GM19395 (cell line): Measurements from ENCODE around the gene CTDP1.
A peak's percentile ranks its signal among the peaks of the same experiment; 100 is the strongest.

Experiments used
- ATAC-seq: cut with Tn5 transposase; IDR thresholded peaks from one replicate; pipeline ENCODE4 v1.9.1; 2021; ENCODE audit warnings: mild to moderate bottlenecking, moderate library complexity; ENCODE audit not compliant: unreplicated experiment

Gene CTDP1, protein sequence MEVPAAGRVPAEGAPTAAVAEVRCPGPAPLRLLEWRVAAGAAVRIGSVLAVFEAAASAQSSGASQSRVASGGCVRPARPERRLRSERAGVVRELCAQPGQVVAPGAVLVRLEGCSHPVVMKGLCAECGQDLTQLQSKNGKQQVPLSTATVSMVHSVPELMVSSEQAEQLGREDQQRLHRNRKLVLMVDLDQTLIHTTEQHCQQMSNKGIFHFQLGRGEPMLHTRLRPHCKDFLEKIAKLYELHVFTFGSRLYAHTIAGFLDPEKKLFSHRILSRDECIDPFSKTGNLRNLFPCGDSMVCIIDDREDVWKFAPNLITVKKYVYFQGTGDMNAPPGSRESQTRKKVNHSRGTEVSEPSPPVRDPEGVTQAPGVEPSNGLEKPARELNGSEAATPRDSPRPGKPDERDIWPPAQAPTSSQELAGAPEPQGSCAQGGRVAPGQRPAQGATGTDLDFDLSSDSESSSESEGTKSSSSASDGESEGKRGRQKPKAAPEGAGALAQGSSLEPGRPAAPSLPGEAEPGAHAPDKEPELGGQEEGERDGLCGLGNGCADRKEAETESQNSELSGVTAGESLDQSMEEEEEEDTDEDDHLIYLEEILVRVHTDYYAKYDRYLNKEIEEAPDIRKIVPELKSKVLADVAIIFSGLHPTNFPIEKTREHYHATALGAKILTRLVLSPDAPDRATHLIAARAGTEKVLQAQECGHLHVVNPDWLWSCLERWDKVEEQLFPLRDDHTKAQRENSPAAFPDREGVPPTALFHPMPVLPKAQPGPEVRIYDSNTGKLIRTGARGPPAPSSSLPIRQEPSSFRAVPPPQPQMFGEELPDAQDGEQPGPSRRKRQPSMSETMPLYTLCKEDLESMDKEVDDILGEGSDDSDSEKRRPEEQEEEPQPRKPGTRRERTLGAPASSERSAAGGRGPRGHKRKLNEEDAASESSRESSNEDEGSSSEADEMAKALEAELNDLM

DNA sequence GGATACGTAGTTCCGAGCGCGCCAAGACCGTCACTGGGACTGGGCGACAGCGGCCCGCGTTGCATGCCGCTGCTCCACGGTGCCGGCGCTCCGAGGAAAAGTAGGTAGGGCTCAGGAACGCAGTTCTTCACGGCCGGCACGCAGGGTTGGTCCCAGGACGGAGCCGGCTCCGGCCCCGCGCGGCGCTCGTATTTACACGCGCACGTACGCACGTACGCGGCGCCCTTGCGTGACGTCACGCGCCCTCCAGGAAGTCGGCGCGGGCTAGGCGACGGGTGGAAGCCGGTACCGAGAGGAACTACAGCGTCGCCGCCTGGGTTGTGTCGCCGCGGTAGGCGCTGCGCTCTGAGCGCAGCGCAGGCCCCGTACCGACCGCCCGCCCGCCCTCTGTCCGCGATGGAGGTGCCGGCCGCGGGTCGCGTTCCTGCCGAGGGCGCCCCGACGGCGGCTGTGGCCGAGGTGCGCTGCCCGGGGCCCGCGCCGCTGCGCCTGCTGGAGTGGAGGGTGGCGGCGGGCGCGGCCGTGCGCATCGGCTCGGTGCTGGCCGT, at the start of gene CTDP1:
TSS of gene CTDP1 (plus strand) at position 252 of the 548 bp plus-strand sequence. CDS start at position 397, 145 bp downstream.
- ATAC-seq: peak; percentile 72

DNA sequence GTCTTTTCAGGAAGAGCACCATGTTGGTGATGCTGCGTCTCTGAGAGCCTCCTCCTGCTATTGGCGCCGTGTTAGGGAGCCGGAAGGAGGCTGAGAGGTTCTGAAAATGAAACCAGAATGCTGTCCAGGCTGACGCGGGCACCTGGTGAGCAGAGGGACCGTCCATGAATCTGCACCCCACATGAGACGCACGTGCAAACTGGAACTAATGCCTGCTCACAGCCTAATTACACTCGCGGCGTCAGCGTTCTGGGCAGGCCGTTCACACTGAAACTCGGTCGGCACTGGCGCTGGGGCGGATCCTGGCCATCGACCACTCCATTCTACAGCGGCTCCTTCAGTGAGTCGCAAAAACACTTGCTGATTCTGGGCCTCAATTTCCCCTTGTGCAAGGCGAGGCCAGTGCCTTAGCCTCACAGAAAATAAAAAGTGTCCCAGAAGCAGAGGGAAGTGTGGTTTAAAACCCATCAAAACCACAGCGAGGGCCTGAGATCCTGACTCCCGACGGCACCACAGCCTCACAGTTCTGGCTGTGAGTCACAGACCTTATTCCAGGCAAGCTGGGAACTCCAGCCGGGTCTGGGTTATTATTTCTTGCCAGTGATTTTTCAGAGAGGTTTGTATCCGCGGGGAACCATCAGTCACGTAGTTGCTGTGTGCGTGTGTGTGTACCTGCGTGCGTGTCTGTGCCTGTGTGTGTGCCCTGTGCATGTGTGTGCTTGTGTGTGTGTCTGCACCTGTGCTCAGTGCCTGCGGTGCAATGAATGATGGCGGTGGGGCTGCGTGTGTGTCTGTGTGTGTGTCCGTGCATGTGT, 49.1 kb upstream of the CTDP1 start:
- no peak for ATAC-seq

DNA sequence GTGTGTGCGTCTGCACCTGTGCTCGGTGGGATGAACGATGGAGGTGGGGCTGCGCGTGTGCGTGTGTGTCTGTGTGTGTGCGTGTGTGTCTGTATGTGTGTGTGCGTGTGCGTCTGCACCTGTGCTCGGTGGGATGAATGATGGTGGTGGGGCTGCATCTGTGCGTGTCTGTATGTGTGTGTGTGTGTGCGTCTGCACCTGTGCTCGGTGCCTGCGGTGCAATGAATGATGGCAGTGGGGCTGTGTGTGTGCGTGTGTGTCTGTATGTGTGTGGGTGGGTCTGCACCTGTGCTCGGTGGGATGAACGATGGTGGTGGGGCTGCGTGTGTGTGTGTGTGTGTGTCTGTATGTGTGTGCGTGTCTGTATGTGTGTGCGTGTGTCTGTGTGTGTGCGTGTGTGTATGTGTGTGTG, 48.5 kb upstream of the CTDP1 start:
- ATAC-seq: no peak

DNA sequence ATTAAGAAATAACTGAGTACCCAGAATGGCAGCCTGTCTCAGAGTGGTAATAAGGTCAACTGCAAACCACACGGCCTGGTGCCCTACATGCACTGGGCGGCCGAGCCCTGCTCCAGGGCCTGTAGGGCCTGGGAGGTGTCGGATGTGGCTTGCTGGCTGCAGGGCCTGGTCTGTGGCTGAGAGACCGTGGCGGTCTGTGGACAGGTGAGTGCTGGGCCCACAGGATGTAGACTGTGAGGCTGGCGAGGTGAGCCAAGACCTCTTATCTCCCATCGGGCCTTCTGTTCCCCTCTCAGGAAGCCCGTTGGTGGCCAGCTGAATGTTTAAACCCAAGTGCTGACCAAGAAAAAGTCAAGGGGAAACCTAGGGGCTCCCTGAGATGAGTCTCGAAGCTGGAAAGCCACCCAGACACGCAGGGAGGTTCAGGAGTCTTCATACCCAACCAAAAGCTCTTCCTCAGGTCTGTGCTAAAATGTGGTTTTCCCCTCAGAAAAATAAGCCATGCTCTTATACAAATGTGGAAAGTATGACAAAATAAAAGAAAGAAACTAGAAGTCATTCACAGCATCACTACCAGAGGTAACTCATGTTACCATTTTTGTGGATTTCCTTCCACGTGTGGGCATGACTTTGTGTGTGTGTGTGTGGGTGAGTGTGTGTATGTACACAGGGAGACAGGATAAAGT, 47.7 kb upstream of the CTDP1 start:
- ATAC-seq: no peak

DNA sequence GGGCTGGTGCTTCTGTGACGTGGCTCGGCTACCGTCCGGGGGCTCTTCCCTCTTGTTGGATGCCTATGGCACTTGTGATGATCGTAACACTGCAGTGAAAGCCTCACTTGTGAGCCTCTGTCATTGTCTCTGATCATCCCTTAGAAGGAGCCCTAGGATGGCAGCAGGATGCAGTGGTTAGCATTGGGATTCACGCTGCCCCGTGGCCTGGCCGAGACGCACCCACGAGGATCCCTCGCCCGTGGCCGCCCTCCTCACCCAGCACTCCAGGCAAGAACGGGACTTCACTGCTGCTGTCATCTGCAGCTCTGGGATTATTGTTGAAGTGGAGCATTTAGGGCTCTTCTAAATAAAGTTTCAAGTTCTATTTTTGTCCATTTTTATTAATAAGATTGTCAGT, 46.8 kb upstream of the CTDP1 start:
- no peak for ATAC-seq

DNA sequence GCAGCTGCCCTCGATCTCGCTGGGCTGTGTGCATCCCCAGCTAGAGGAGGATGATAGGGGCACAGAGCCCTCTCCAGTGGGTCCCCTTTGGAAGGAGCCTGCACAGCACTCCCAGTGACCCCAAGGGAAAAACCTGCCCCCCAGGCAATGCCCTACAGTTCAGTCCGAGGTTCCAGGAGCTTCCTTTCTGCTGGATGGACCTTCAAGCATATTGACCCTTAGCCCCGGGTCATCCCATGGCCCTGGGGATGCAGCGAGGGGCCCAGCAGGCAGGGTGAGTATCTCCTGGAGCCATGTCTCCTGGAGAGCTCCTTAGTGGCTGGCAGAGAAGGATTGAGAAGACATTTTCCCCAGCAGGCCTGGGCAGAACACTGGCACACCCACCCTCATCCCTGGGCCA, 45.4 kb upstream of the CTDP1 start:
- no peak for ATAC-seq

DNA sequence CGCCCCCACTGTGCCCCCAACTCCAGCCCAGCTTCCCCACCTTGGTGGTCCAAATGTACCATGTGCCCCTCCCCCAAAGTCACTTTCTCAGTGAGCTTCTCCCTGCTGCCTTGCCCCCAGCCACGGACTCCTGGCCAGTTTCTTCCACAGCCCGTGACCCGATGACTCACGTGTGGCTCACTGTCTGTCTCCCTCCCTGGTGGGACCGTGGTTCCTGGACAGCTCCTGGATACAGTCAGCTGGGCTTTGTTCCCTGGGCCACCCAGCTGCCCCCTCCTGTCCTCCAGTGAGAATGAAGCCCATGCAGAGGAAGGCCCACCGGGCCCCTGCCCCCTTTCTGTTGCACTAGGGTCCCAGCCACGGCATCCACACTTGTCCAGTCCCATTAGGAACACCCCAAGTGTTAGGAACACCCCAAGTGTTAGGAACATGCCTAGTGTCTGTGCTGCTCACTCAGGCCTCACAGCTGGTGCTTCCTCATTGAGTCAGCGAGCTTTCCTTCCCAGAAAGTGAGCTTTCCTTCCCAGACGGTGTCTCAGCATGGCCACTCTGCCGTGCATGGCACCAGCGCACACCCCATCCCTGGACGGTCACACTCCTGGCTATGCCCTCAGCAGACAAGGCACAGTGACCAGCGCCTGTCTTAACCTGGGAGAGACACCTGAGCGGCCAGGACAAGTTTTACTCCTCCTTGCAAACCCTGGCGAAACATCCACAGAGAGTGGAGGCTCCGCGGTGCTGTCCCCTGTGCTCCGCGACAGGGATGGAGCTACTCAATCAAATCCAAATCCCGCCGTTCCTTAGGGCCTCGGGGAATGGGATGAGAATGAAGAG, 44.8 kb upstream of the CTDP1 start:
- ATAC-seq: no peak

DNA sequence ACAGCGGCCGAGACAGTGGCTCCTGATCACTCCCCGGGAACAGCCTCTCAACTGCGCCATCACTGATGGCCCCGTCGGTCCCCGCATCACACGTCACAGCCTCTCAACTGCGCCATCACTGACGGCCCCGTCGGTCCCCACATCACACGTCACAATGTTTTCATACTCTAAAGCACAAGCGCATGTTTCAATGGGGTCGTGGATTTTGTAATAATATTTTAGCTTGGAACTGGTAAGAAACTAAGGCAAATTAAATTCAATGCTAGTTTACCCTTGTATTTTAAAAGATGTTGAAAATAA, 44.2 kb upstream of the CTDP1 start:
- ATAC-seq: no peak

DNA sequence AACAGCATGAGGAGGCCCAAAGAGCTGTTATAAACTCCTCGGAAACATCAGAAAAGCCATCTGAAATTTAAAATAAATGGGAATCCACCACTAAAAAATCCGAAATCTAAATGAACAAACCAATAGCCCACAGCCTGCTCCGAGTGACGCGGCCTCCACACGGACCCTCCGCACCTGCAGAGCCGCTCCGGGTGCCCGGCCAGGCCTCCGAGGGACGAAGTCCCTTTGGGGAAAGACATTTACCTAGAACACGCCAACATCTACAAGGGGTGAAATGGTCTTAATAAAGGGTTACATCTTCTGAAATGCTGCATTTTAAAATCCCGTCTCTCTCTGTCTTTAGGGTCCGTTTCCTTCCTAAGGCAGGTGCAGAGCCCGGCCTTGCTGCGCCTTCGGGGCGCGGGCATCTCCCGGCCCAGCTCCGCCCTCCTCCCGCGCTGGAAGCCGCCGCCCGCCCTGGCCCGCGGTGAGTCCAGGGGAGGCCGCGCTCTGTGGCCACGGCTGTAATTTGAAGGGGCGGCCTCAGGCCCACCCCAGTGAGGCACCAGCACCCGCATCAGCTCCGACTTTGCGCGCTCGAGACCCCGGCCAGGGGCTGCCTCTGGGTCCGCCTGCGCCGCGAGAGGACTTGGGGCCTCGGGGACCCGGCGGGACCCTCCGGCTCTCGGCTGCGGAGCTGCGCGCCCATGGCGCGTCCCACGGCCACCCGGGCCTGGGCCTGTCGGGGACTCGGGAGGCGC, 42.3 kb upstream of the CTDP1 start:
- no peak for ATAC-seq

DNA sequence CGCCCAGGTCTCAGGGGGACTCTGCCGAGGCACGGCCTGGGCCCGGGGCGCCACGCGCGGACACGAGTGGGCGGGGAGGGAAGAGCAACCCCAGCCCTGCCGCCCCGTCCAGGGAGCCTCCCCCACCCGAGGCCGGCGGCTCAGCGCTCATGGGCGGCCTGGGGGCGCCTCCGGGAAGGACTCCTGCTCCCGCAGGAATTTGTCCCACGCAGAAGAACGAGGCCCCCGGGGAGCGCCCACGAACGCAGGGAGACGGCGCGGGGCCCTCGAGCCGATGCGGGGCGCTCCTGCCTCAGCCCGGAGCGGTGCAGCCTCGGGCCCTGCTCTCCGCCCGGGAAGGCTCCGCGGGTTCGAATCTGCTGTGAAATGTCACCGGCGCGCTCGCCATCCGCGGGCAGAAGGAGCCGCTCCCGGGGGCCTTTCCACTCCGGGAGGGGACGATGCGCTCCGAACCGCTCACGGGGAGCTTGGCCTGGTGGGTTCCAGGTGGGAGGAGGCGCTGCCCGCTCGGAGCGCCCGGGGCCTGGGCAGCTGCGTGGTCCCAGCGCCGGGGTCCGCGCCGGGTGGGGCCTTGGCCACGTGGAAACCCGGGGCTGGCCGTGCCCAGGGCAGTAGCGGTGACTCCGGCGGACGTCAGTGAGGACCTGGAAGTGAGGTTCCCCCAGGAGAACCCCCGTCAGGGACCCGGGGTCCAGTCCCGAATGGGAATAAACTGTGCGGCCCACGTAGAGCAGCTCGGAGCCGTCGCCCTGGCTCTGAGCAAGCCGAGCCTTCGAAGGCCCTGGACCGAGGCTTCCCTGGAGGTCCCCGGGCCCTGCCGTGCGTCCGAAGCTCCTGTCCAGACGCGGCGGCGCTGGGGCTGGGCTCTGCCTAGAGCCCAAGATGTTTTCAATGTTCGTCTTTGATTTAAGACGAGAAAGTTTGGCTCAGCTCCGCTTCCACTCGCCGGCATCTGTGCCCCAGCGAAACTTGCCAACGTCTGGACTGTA, 41.4 kb upstream of the CTDP1 start:
- ATAC-seq: no peak

DNA sequence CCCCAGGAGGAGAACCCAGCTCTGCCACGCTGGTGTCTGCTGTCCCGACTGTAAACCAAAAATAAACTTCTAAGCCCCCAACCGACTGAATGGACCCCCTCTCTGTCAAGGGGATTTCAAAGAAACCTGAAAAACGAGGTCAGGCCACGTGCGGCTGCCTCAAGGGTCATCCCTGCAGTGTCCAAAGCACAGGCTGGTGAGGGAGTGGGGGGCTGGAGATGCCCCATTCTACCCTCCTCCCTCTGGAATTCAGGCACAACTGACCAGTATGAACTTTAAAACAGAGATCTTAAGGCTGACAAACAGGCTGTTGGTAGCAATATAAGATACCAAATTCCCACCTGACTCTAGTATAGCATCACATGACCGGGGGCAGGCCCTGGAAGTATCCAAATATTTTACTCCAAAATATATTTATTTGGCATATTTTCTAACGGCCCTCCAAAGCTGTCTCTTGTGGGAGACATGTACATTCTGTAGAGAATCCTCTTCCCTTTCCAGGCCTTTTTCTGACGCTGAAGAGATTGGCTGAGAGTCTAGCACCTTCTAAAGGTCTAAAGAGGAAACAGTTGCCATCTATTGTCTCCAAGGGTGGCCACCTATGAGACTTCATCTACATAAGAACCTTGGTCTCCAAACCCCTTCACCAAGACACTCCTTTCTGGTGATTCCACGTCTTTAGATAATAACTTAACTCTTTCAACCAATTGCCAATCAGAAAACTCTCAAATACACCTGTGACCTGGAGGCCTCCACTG, 40.4 kb upstream of the CTDP1 start:
- ATAC-seq: no peak

DNA sequence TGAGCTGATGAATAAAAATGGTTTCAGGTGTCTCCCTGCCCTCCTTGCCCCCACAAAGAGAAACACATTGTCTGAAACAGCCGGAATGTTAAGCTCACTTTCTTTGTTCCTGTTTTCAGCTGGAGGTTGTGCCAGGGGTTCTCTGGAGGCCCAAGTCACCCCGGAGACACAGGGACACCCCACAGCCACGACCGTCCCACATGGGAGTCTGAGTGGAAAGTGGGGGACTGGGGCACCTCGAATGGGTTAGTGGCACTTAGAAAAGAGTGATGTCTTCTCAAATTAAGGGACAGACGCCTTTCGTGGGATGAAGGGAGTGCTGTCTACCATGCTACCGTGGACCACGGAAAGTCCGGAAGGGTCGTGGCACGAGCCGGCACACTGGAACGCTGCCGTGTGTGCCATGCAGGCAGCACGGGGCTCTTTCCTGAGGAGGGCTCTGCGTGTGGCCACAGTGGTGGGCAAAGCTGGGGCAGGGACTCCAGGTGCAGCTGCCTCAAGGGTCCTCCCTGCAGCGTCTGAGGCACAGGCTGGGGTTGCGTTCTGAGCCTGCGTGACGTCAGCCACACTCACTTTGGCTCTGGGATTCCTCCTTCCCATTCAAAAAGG, 39.4 kb upstream of the CTDP1 start:
- ATAC-seq: no peak

DNA sequence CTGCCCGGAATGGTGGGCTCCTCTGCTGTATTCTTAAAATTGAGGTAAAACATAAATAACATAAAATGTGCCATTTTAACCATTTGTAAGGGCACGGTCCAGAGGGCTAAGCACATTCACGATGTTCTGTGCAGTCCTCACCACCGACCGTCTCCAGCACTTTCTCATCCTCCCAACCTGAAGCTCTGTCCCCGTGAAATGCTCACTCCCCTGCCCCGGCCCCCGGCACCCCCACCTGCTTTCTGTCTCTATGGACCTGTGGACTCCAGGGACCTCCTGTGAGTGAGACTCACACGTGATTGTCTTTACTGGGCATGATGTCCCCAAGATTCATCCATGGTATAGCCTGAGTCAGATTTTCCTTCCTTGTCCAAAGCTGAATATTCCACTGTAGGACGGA, 38.7 kb upstream of the CTDP1 start:
- no peak for ATAC-seq

DNA sequence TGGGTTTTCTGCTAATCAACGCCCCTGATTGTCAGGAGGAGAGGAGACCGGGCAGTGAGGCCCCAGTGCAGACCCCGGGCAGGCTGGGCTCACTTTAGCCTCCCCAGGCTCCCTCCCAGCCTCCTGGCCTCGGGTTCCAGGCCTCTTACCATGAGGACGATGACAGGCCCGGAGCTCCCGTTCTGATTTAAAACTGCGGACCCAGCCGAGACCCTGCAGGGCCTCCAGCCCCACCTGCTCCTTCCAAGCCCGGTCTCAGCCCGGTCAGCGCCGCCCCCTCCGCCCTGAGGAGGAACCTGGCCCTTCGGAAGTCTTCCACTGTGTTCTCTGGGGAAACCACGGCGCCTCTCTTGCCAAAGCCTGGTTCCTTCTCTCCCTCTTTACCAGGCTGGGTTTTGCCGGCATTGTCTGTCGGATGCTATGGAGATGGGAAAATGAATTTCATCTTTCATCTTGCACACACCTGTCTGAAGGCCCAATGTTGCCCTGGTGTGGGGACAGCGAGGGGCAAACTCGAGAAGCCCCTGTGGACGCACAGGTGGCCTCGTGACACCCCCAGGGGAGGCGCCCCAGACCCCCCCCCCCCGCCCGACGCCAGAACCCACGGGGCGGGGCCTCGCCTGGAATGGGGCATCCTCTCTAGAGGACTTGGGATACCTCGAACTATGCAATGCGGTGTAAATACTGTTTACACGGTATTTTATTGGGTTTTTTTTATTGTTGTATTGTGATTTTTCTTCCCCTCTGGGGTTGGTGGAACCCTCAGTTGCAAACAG, 37.7 kb upstream of the CTDP1 start:
- ATAC-seq: no peak

DNA sequence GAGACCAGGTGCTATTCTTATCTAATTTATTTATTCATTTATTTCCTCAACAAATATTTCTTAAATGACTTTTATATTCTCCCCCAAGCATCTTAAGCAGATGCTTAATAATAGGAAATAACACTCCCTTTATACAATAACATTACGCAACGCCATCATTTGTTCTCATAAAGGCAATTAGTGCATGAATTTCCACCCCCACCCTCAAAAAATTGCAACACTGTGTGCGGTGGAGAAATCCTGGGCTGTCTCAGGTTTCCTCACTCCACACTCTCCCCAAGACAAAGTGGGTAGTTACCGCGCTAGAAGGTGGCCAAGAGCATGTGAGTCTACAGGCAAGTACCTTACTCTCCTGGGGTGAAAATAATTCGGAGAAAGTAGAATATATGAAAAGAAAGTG, 37.0 kb upstream of the CTDP1 start:
- ATAC-seq: no peak
